Muscle of leg (tissue), 11 donors: ENCODE measurements around the gene LRRC4C. TPM values are rescaled to one million over a fixed set of nuclear protein-coding genes. Genes with fewer than 3 reads are reported as not detected.

Source experiments
- DNase-seq: peaks from one replicate; pipeline ENCODE4 v3.0.0; 2013
- H3K27ac ChIP-seq: one replicate; pipeline ENCODE4 v1.5.1; 2013; ENCODE audit warnings: mild to moderate bottlenecking, low read length, control low read depth
- H3K27me3 ChIP-seq: one replicate; pipeline ENCODE4 v1.6.1; 2013; ENCODE audit warnings: low read length; ENCODE audit not compliant: control insufficient read depth, insufficient read depth
- H3K36me3 ChIP-seq: one replicate; pipeline ENCODE4 v1.6.1; 2013; ENCODE audit warnings: low read length; ENCODE audit not compliant: control insufficient read depth, insufficient read depth
- H3K4me1 ChIP-seq: one replicate; pipeline ENCODE4 v1.6.1; 2013; ENCODE audit warnings: low read length; ENCODE audit not compliant: control insufficient read depth, insufficient read depth
- H3K4me3 ChIP-seq: one replicate; pipeline ENCODE4 v1.5.1; 2013; ENCODE audit warnings: low read length, control low read depth
- H3K9me3 ChIP-seq: replicated peaks from 2 replicates; pipeline ENCODE4 v1.6.1; 2013; ENCODE audit warnings: low read depth, low read length; ENCODE audit not compliant: control insufficient read depth
- WGBS: methylation state at CpG from one replicate; pipeline ENCODE4 v1.1.5; 2013; ENCODE audit warnings: missing lambda C conversion rate; ENCODE audit not compliant: insufficient coverage; 5-methylcytosine and 5-hydroxymethylcytosine counted together
- polyA plus RNA-seq, 8 donors: library from polyadenylated mRNA; unstranded; fragments of 120-200 nt; gene quantifications; one replicate each; pipeline versions ENCODE4 v1.2.1 to v1.2.3, GENCODE V29; 2013; ENCODE audit warnings: inconsistent platforms in 1 of 8, low replicate concordance in 1 of 8; ENCODE audit not compliant: insufficient read length in 8 of 8, insufficient read depth in 1 of 8
- total RNA-seq: library from RNA; stranded (reverse); fragments of 120-200 nt; gene quantifications from one replicate; pipeline ENCODE4 v1.2.4, GENCODE V29; 2013

The LRRC4C gene
- total and polyA plus RNA-seq, 9 donors = 1.8 to 5.3 (median 2.3) TPM

GRCh38 chr11:41018224-41018623 is 441.2 kb downstream of the LRRC4C start:
- Histone ChIP-seq H3K27ac (no peak overlapping the region), H3K36me3 (no peaks in the 10 kb centered on the region), H3K4me3 (no peak overlapping the region), H3K9me3 (peaks cover 4% of the 10 kb centered on the region), H3K4me1 (no peaks in the 10 kb centered on the region), H3K27me3 (no peaks in the 10 kb centered on the region)
- 29% methylated on average over 1 of the region's 3 CpGs for WGBS
- DNase-seq = no peak

- H3K27ac ChIP-seq = no peak overlapping the region
- no CpG with 5 or more reads among the region's 2 CpGs for WGBS
- no peaks in the 10 kb centered on the region for H3K27me3 ChIP-seq
- H3K4me1 ChIP-seq = no peaks in the 10 kb centered on the region
- peaks cover 4% of the 10 kb centered on the region for H3K9me3 ChIP-seq
- DNase-seq = no peak
- H3K36me3 ChIP-seq = no peaks in the 10 kb centered on the region
- no peak overlapping the region for H3K4me3 ChIP-seq
Measured at GRCh38 chr11:41010361-41011050, 448.9 kb downstream of the LRRC4C start.

GRCh38 chr11:41005986-41006385 is 453.5 kb downstream of the LRRC4C start:
- Histone ChIP-seq H3K27me3 (no peaks in the 10 kb centered on the region), H3K9me3 (no peaks in the 10 kb centered on the region), H3K36me3 (no peaks in the 10 kb centered on the region), H3K4me3 (no peak overlapping the region), H3K27ac (no peak overlapping the region), H3K4me1 (no peaks in the 10 kb centered on the region)
- DNase-seq = no peak

- no peak overlapping the region for H3K27ac ChIP-seq
- 75% methylated on average over 1 of the region's 4 CpGs for WGBS
- H3K4me1 ChIP-seq = no peaks in the 10 kb centered on the region
- H3K9me3 ChIP-seq = no peaks in the 10 kb centered on the region
- DNase-seq = no peak
- H3K27me3 ChIP-seq = no peaks in the 10 kb centered on the region
- H3K4me3 ChIP-seq = no peak overlapping the region
- no peaks in the 10 kb centered on the region for H3K36me3 ChIP-seq
Measured at GRCh38 chr11:41003339-41004282, 455.8 kb downstream of the LRRC4C start.

- Histone ChIP-seq H3K36me3 (no peaks in the 10 kb centered on the region), H3K4me3 (no peak overlapping the region), H3K9me3 (no peaks in the 10 kb centered on the region), H3K4me1 (no peaks in the 10 kb centered on the region), H3K27me3 (no peaks in the 10 kb centered on the region), H3K27ac (no peak overlapping the region)
- no peak for DNase-seq
- WGBS = 68% methylated on average over 2 of the region's 5 CpGs
Measured at GRCh38 chr11:40998920-40999319, 460.5 kb downstream of the LRRC4C start.

- WGBS = no CpG with 5 or more reads among the region's 1 CpG
- Histone ChIP-seq H3K4me1 (no peaks in the 10 kb centered on the region), H3K36me3 (no peaks in the 10 kb centered on the region), H3K9me3 (peaks cover 2% of the 10 kb centered on the region), H3K4me3 (no peak overlapping the region), H3K27ac (no peak overlapping the region), H3K27me3 (no peaks in the 10 kb centered on the region)
- no peak for DNase-seq
Measured at GRCh38 chr11:40987776-40988435, 471.5 kb downstream of the LRRC4C start.

- DNase-seq = no peak
- H3K9me3 ChIP-seq = peaks cover 2% of the 10 kb centered on the region
- no peaks in the 10 kb centered on the region for H3K27me3 ChIP-seq
- H3K27ac ChIP-seq = no peak overlapping the region
- no peak overlapping the region for H3K4me3 ChIP-seq
- no CpG with 5 or more reads among the region's 3 CpGs for whole genome bisulfite sequencing
- H3K4me1 ChIP-seq = no peaks in the 10 kb centered on the region
- no peaks in the 10 kb centered on the region for H3K36me3 ChIP-seq
Measured at GRCh38 chr11:40986320-40986719, 473.1 kb downstream of the LRRC4C start.

- peaks cover 5% of the 10 kb centered on the region for H3K9me3 ChIP-seq
- no peak overlapping the region for H3K4me3 ChIP-seq
- no peaks in the 10 kb centered on the region for H3K4me1 ChIP-seq
- H3K36me3 ChIP-seq = no peaks in the 10 kb centered on the region
- H3K27ac ChIP-seq = no peak overlapping the region
- WGBS = no CpG with 5 or more reads among the region's 2 CpGs
- no peaks in the 10 kb centered on the region for H3K27me3 ChIP-seq
- DNase-seq = peak; percentile 62
Measured at GRCh38 chr11:40975076-40975475, 484.4 kb downstream of the LRRC4C start.

- DNase-seq = peak; percentile 69
Measured at GRCh38 chr11:40974186-40974795, 485.2 kb downstream of the LRRC4C start.

GRCh38 chr11:40958707-40959106 is 500.7 kb downstream of the LRRC4C start:
- no peaks in the 10 kb centered on the region for H3K36me3 ChIP-seq
- no peaks in the 10 kb centered on the region for H3K9me3 ChIP-seq
- H3K27me3 ChIP-seq = no peaks in the 10 kb centered on the region
- H3K27ac ChIP-seq = no peak overlapping the region
- no peaks in the 10 kb centered on the region for H3K4me1 ChIP-seq
- no peak for DNase-seq
- no peak overlapping the region for H3K4me3 ChIP-seq

More at GRCh38 chr11:40974186-40974795, 485.2 kb downstream of the LRRC4C start:
- 79% methylated on average over 1 of the region's 3 CpGs for WGBS
- H3K9me3 ChIP-seq = peaks cover 9% of the 10 kb centered on the region
- H3K4me3 ChIP-seq = no peak overlapping the region
- no peaks in the 10 kb centered on the region for H3K36me3 ChIP-seq
- H3K4me1 ChIP-seq = no peaks in the 10 kb centered on the region
- no peak overlapping the region for H3K27ac ChIP-seq
- H3K27me3 ChIP-seq = no peaks in the 10 kb centered on the region
